Neural progenitor cell (in vitro differentiated cells): ENCODE measurements around the gene P2RX7. TPM values are rescaled to one million over a fixed set of nuclear protein-coding genes. Genes with fewer than 3 reads are reported as not detected.

Source experiments
- DNase-seq: peaks from one replicate; pipeline ENCODE4 v3.0.0-alpha.2; 2016; ENCODE audit warnings: low spot score
- H2AFZ ChIP-seq: fragments of 200-600 bp; sonication (generic); replicated peaks from 2 replicates; pipeline ENCODE4 v1.6.1; 2016; ENCODE audit warnings: antibody characterized with exemption
- H3F3A ChIP-seq: fragments of 200-600 bp; sonication (generic); 2 replicates; pipeline ENCODE4 v1.6.1; 2016; ENCODE audit warnings: antibody characterized with exemption, low read depth
- H3K27ac ChIP-seq: fragments of 200-600 bp; sonication (generic); 2 replicates; pipeline ENCODE4 v1.5.1; 2016; ENCODE audit warnings: mild to moderate bottlenecking
- H3K27me3 ChIP-seq: fragments of 200-600 bp; sonication (generic); 2 replicates; pipeline ENCODE4 v1.6.1; 2016; ENCODE audit warnings: mild to moderate bottlenecking, moderate library complexity
- H3K36me3 ChIP-seq: fragments of 200-600 bp; sonication (generic); 2 replicates; pipeline ENCODE4 v1.5.1; 2016
- H3K4me1 ChIP-seq: fragments of 200-600 bp; sonication (generic); 2 replicates; pipeline ENCODE4 v1.6.1; 2016; ENCODE audit warnings: mixed run types
- H3K4me2 ChIP-seq: fragments of 200-600 bp; sonication (generic); 2 replicates; pipeline ENCODE4 v1.6.1; 2016
- H3K4me3 ChIP-seq: fragments of 200-600 bp; sonication (generic); 2 replicates; pipeline ENCODE4 v1.5.1; 2016
- H3K79me2 ChIP-seq: fragments of 200-600 bp; sonication (generic); 2 replicates; pipeline ENCODE4 v1.6.1; 2016; ENCODE audit warnings: low read depth
- H3K9ac ChIP-seq: fragments of 200-600 bp; sonication (generic); 2 replicates; pipeline ENCODE4 v1.6.1; 2016
- H3K9me3 ChIP-seq: fragments of 200-600 bp; sonication (generic); 2 replicates; pipeline ENCODE4 v1.5.1; 2016; ENCODE audit warnings: low read depth
- H4K20me1 ChIP-seq: fragments of 200-600 bp; sonication (generic); 2 replicates; pipeline ENCODE4 v1.6.1; 2016; ENCODE audit warnings: low read depth
- H3K27ac Mint-ChIP-seq: 3 replicates; pipeline ENCODE4 v1.8.0; 2021; ENCODE audit warnings: mixed read lengths
- H3K27me3 Mint-ChIP-seq: 2 replicates; pipeline ENCODE4 v1.8.0; 2022; ENCODE audit warnings: low read depth, mild to moderate bottlenecking, inconsistent platforms, moderate library complexity, mixed read lengths; ENCODE audit not compliant: insufficient read depth
- H3K36me3 Mint-ChIP-seq: 3 replicates; pipeline ENCODE4 v1.8.0; 2021; ENCODE audit warnings: mixed read lengths
- H3K4me1 Mint-ChIP-seq: 3 replicates; pipeline ENCODE4 v1.8.0; 2021; ENCODE audit warnings: mixed read lengths
- H3K4me3 Mint-ChIP-seq: 3 replicates; pipeline ENCODE4 v1.8.0; 2021; ENCODE audit warnings: mild to moderate bottlenecking, moderate library complexity, mixed read lengths
- H3K9me3 Mint-ChIP-seq: 3 replicates; pipeline ENCODE4 v1.8.0; 2020; ENCODE audit warnings: mixed read lengths
- EZH2 ChIP-seq: fragments of 200-600 bp; sonication (generic); IDR thresholded peaks from 2 replicates; pipeline ENCODE4 v1.6.1; 2017; ENCODE audit warnings: antibody characterized with exemption, mild to moderate bottlenecking, moderate library complexity
- EZH2phosphoT487 ChIP-seq: fragments of 200-600 bp; sonication (generic); IDR thresholded peaks from 2 replicates; pipeline ENCODE4 v1.6.1; 2017; ENCODE audit warnings: antibody characterized with exemption
- total RNA-seq: library from RNA; depleted of rRNA; stranded (reverse); fragments of >200 nt; gene quantifications from 2 replicates; pipeline ENCODE4 v1.2.3, GENCODE V29; 2015; ENCODE audit warnings: low replicate concordance
- TF ChIP-seq, protein P1 (sequence below): fragments of 200-600 bp; sonication (generic); IDR thresholded peaks from 2 replicates; pipeline ENCODE4 v1.5.1; 2017; ENCODE audit warnings: antibody characterized with exemption, mild to moderate bottlenecking

P2RX7 gene
- total RNA-seq, 1 donor from 2014 or later: 0.71 TPM

DNA sequence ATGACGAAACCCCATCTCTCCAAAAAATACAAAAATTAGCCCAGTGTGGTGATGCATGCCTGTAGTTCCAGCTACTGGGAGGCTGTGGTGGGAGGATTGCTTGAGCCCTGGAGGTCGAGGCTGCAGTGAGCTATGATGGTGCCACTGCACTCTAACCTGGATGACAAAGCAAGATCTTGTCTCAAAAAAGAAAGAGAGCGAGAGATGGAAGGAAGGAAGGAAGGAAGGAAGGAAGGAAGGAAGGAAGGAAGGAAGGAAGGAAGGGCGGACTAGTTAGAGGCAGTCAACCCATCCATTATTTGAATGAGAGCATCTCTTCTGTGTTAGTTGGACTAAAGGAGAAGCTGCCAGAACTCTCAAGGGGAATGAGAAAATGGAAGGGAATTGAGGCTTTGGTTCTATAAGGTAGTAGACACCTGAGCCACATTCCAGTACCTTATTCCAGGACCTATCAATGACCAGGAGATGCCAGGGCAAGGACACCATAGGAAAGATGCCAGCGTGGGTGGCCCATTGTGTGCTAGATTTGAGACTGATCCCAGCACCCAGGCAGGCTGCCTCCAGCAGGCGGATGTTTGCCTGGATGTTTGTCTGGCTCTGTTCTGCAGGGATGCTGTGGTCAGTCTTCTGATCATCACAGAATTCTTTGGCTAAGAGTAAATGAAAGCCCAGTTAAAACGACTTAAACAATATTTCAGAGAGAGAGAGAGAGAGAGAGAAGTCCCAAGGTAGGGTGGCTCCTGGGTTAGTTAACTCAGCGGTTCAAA, 11.5 kb upstream of the P2RX7 start:
- no peaks in the 10 kb centered on the region for H3K27me3 ChIP-seq
- no peaks in the 10 kb centered on the region for H3K4me1 ChIP-seq
- no peak overlapping the region for H3K27ac Mint-ChIP-seq
- no peak overlapping the region for H3K4me3 ChIP-seq
- H3K9me3 Mint-ChIP-seq: no peaks in the 10 kb centered on the region
- DNase-seq: no peak
- no peak overlapping the region for H3K4me3 Mint-ChIP-seq
- no peaks in the 10 kb centered on the region for H3K79me2 ChIP-seq
- no peak overlapping the region for H2AFZ ChIP-seq
- TF ChIP-seq, protein P1, sequence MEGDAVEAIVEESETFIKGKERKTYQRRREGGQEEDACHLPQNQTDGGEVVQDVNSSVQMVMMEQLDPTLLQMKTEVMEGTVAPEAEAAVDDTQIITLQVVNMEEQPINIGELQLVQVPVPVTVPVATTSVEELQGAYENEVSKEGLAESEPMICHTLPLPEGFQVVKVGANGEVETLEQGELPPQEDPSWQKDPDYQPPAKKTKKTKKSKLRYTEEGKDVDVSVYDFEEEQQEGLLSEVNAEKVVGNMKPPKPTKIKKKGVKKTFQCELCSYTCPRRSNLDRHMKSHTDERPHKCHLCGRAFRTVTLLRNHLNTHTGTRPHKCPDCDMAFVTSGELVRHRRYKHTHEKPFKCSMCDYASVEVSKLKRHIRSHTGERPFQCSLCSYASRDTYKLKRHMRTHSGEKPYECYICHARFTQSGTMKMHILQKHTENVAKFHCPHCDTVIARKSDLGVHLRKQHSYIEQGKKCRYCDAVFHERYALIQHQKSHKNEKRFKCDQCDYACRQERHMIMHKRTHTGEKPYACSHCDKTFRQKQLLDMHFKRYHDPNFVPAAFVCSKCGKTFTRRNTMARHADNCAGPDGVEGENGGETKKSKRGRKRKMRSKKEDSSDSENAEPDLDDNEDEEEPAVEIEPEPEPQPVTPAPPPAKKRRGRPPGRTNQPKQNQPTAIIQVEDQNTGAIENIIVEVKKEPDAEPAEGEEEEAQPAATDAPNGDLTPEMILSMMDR: no peak
- TF ChIP-seq EZH2 (no peak), EZH2phosphoT487 (no peak)
- no peaks in the 10 kb centered on the region for H3K36me3 Mint-ChIP-seq
- H3K4me2 ChIP-seq: no peak overlapping the region
- no peaks in the 10 kb centered on the region for H3K9me3 ChIP-seq
- no peaks in the 10 kb centered on the region for H3K4me1 Mint-ChIP-seq
- H3K9ac ChIP-seq: no peak overlapping the region
- H3F3A ChIP-seq: no peaks in the 10 kb centered on the region
- H3K36me3 ChIP-seq: no peaks in the 10 kb centered on the region
- peaks cover 17% of the 10 kb centered on the region for H3K27me3 Mint-ChIP-seq
- H4K20me1 ChIP-seq: no peaks in the 10 kb centered on the region
- H3K27ac ChIP-seq: no peak overlapping the region

DNA sequence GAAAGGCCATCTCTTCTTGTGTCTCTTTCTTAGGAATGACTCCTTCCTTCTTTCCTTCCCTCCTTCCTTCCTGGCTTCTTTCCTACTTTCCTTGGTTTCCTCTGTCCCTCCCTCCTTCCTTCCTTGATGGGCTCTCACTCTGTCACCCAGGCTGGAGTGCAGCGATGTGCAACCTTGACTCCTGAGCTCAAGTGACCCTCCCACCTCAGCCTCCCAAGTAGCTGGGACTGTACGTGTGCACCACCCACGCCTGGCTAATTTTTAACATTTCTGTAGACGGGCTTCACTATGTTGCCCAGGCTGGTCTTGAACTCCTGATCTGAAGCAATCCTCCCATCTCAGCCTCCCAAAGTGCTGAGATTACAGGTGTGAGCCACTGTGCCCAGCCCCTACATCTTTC, 10.9 kb upstream of the P2RX7 start:
- Histone ChIP-seq H4K20me1 (no peaks in the 10 kb centered on the region), H3K27me3 (no peaks in the 10 kb centered on the region), H2AFZ (no peak overlapping the region), H3K79me2 (no peaks in the 10 kb centered on the region), H3K9ac (no peak overlapping the region), H3K9me3 (no peaks in the 10 kb centered on the region), H3K36me3 (no peaks in the 10 kb centered on the region), H3K4me3 (no peak overlapping the region), H3K4me2 (no peak overlapping the region), H3K27ac (no peak overlapping the region), H3K4me1 (no peaks in the 10 kb centered on the region), H3F3A (no peaks in the 10 kb centered on the region)
- Mint-ChIP-seq H3K27ac (no peak overlapping the region), H3K36me3 (no peaks in the 10 kb centered on the region), H3K27me3 (peaks cover 17% of the 10 kb centered on the region), H3K4me3 (no peak overlapping the region), H3K4me1 (no peaks in the 10 kb centered on the region), H3K9me3 (no peaks in the 10 kb centered on the region)
- no peak for DNase-seq
- TF ChIP-seq, protein P1: no peak
- no peak for TF ChIP-seq EZH2
- TF ChIP-seq EZH2phosphoT487: no peak

DNA sequence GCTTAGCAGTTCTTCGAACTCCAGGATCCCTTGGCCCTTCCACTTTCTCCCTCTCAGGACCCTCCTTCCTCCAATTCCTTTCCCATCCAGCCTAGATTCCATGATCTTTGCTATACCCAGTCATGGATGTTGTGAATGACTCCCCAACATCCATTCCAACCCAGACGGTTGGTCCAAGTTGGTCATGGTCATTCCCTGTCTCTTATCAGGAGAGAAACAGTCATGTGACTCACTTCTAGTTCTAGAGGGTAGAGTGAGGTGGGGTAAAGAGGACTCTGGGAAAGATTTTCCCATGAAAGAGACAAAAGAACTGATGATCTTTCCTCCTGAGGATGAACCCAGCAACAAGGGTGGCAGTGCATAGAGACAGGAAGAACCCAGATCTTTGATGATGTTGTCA, 9.2 kb upstream of the P2RX7 start:
- H3K4me3 ChIP-seq: no peak overlapping the region
- no peaks in the 10 kb centered on the region for H3K4me1 ChIP-seq
- no peak overlapping the region for H3K4me2 ChIP-seq
- no peak overlapping the region for H3K9ac ChIP-seq
- H3K27ac Mint-ChIP-seq: no peak overlapping the region
- no peaks in the 10 kb centered on the region for H3K36me3 Mint-ChIP-seq
- no peaks in the 10 kb centered on the region for H3K4me1 Mint-ChIP-seq
- TF ChIP-seq, protein P1: no peak
- TF ChIP-seq EZH2 (no peak), EZH2phosphoT487 (no peak)
- no peaks in the 10 kb centered on the region for H4K20me1 ChIP-seq
- H3K27ac ChIP-seq: no peak overlapping the region
- no peak overlapping the region for H3K4me3 Mint-ChIP-seq
- no peaks in the 10 kb centered on the region for H3F3A ChIP-seq
- no peaks in the 10 kb centered on the region for H3K9me3 ChIP-seq
- H3K36me3 ChIP-seq: no peaks in the 10 kb centered on the region
- H3K27me3 Mint-ChIP-seq: peaks cover 17% of the 10 kb centered on the region
- no peaks in the 10 kb centered on the region for H3K27me3 ChIP-seq
- no peaks in the 10 kb centered on the region for H3K79me2 ChIP-seq
- H2AFZ ChIP-seq: no peak overlapping the region
- H3K9me3 Mint-ChIP-seq: no peaks in the 10 kb centered on the region
- no peak for DNase-seq
